WTC11 (cell line): ENCODE results near the gene PGGT1B. TPM values are rescaled to one million over a fixed set of nuclear protein-coding genes. Genes with fewer than 3 reads are reported as not detected.

Source experiments
- ATAC-seq: fragments of 200-7000 bp; cut with Tn5 transposase; 2 replicates; pipeline ENCODE4 v1.10.0; 2021; ENCODE audit warnings: mild to moderate bottlenecking, moderate library complexity
- CTCF ChIA-PET: fragments of 300-600 bp; sonication (Branson Sonifier 250); formaldehyde crosslinking; loops from one replicate; lab custom pipeline; 2021; ENCODE audit warnings: antibody characterized with exemption; lab: Charles Lee
- POLR2A ChIA-PET: fragments of 350-600 bp; sonication (Branson Sonifier 250); formaldehyde crosslinking; loops from one replicate; lab custom pipeline; 2021; ENCODE audit warnings: antibody characterized with exemption; lab: Charles Lee
- DNase-seq: peaks from one replicate; pipeline ENCODE4 v3.0.0; 2021; ENCODE audit warnings: low spot score
- H3K27ac Mint-ChIP-seq: 2 replicates; pipeline ENCODE4 v1.8.0; 2021; ENCODE audit warnings: mixed read lengths
- H3K27me3 Mint-ChIP-seq: 2 replicates; pipeline ENCODE4 v1.8.0; 2021; ENCODE audit warnings: low read depth, mild to moderate bottlenecking, moderate library complexity, mixed read lengths
- H3K36me3 Mint-ChIP-seq: 2 replicates; pipeline ENCODE4 v1.8.0; 2021; ENCODE audit warnings: mixed read lengths
- H3K4me1 Mint-ChIP-seq: 2 replicates; pipeline ENCODE4 v1.8.0; 2022; ENCODE audit warnings: mixed read lengths
- H3K4me3 Mint-ChIP-seq: 2 replicates; pipeline ENCODE4 v1.8.0; 2021; ENCODE audit warnings: mild to moderate bottlenecking, moderate library complexity, mixed read lengths
- H3K9me3 Mint-ChIP-seq: 2 replicates; pipeline ENCODE4 v1.8.0; 2021; ENCODE audit warnings: mixed read lengths
- AR ChIP-seq: fragments of 250-450 bp; sonication (Bioruptor Pico); IDR thresholded peaks from 2 replicates; pipeline ENCODE4 v1.9.0; 2021; ENCODE audit warnings: mild to moderate bottlenecking
- CREM ChIP-seq: sonication (generic); formaldehyde crosslinking; IDR thresholded peaks from 2 replicates; pipeline ENCODE4 v1.8.1; 2022; ENCODE audit warnings: mild to moderate bottlenecking, missing genetic modification reagents, moderate library complexity
- CTCF ChIP-seq: fragments of 200-600 bp; IDR thresholded peaks from 2 replicates; pipeline ENCODE4 v1.8.0; 2022; ENCODE audit warnings: antibody characterized with exemption
- FOXJ3 ChIP-seq: sonication (generic); formaldehyde crosslinking; IDR thresholded peaks from 2 replicates; pipeline ENCODE4 v1.9.0; 2021; ENCODE audit warnings: missing genetic modification reagents, mild to moderate bottlenecking, borderline replicate concordance
- GABPB1 ChIP-seq: sonication (generic); formaldehyde crosslinking; IDR thresholded peaks from 2 replicates; pipeline ENCODE4 v1.8.1; 2023; ENCODE audit warnings: mild to moderate bottlenecking, missing genetic modification reagents
- GRHL2 ChIP-seq: fragments of 250-450 bp; sonication (Bioruptor Pico); IDR thresholded peaks from 2 replicates; pipeline ENCODE4 v1.8.0; 2022; ENCODE audit warnings: mild to moderate bottlenecking, moderate library complexity; ENCODE audit not compliant: insufficient replicate concordance, severe bottlenecking
- HMGA2 ChIP-seq: fragments of 250-450 bp; sonication (Bioruptor Pico); IDR thresholded peaks from 2 replicates; pipeline ENCODE4 v1.4.0; 2021; ENCODE audit warnings: mild to moderate bottlenecking, moderate library complexity
- JUN ChIP-seq: sonication (generic); formaldehyde crosslinking; IDR thresholded peaks from 2 replicates; pipeline ENCODE4 v1.8.0; 2023; ENCODE audit warnings: mild to moderate bottlenecking, missing genetic modification reagents
- MLX ChIP-seq: sonication (generic); formaldehyde crosslinking; IDR thresholded peaks from 2 replicates; pipeline ENCODE4 v1.8.1; 2023; ENCODE audit warnings: mild to moderate bottlenecking, missing genetic modification reagents, moderate library complexity
- MYBL2 ChIP-seq: sonication (generic); formaldehyde crosslinking; IDR thresholded peaks from 2 replicates; pipeline ENCODE4 v1.8.1; 2023; ENCODE audit warnings: mild to moderate bottlenecking, moderate library complexity, missing genetic modification reagents
- NFYB ChIP-seq: sonication (generic); formaldehyde crosslinking; conservative IDR thresholded peaks from 2 replicates; pipeline ENCODE4 v1.8.0; 2022; ENCODE audit warnings: low read depth, missing genetic modification reagents
- OVOL2 ChIP-seq: fragments of 250-450 bp; sonication (Bioruptor Pico); IDR thresholded peaks from 2 replicates; pipeline ENCODE4 v1.9.0; 2021; ENCODE audit warnings: mild to moderate bottlenecking, borderline replicate concordance
- PRRX2 ChIP-seq: fragments of 250-450 bp; sonication (Bioruptor Pico); IDR thresholded peaks from 2 replicates; pipeline ENCODE4 v1.8.0; 2021; ENCODE audit warnings: mild to moderate bottlenecking
- SMAD4 ChIP-seq: sonication (generic); formaldehyde crosslinking; IDR thresholded peaks from 2 replicates; pipeline ENCODE4 v1.8.0; 2022; ENCODE audit warnings: mild to moderate bottlenecking, missing genetic modification reagents
- SP1 ChIP-seq: sonication (generic); formaldehyde crosslinking; conservative IDR thresholded peaks from 2 replicates; pipeline ENCODE4 v1.8.1; 2022; ENCODE audit warnings: missing genetic modification reagents
- ZNF121 ChIP-seq: sonication (generic); formaldehyde crosslinking; IDR thresholded peaks from 2 replicates; pipeline ENCODE4 v1.8.0; 2023; ENCODE audit warnings: missing genetic modification reagents
- ZNF396 ChIP-seq: fragments of 250-450 bp; sonication (Bioruptor Pico); IDR thresholded peaks from 2 replicates; pipeline ENCODE4 v1.8.0; 2021; ENCODE audit warnings: mild to moderate bottlenecking, moderate library complexity, borderline replicate concordance
- ZNF532 ChIP-seq: fragments of 250-450 bp; sonication (Bioruptor Pico); IDR thresholded peaks from 2 replicates; pipeline ENCODE4 v1.9.0; 2021; ENCODE audit warnings: mild to moderate bottlenecking, borderline replicate concordance
- ZNF671 ChIP-seq: fragments of 250-450 bp; sonication (Bioruptor Pico); IDR thresholded peaks from 2 replicates; pipeline ENCODE4 v1.8.0; 2021; ENCODE audit warnings: mild to moderate bottlenecking
- total RNA-seq: library from RNA; stranded (reverse); gene quantifications from 3 replicates; pipeline ENCODE4 v1.2.3, GENCODE V29; 2021
- TF ChIP-seq, protein P1 (sequence below): sonication (generic); formaldehyde crosslinking; IDR thresholded peaks from 2 replicates; pipeline ENCODE4 v1.8.1; 2023; ENCODE audit warnings: mild to moderate bottlenecking, moderate library complexity, missing genetic modification reagents

Gene PGGT1B
- total RNA-seq, 1 experiment from 2014 or later = 43.0 TPM

DNA sequence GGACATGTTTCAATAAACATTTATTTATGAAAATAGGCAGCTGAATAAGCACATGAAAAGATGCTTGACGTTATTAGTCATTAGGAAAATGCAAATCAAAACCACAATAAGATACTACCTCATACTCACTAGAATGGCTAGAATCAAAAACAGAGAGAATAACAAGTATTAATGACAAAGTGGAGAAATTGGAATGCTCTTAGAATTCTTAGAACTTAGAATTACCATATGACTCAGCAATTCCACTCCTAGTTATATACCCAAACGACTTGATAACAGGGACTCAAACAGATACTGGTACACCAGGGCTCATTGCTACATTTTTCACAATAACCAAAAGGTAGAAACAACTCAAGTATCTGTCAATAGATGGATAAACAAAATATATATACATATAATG is 77.9 kb downstream of the PGGT1B start:
- DNase-seq = no peak
- ChIA-PET POLR2A (no interaction called here), CTCF (no interaction called here)
- no peak for ATAC-seq
- H3K9me3 Mint-ChIP-seq = no peaks in the 10 kb centered on the region
- H3K27me3 Mint-ChIP-seq = peaks cover 33% of the 10 kb centered on the region
- TF ChIP-seq, protein P1, sequence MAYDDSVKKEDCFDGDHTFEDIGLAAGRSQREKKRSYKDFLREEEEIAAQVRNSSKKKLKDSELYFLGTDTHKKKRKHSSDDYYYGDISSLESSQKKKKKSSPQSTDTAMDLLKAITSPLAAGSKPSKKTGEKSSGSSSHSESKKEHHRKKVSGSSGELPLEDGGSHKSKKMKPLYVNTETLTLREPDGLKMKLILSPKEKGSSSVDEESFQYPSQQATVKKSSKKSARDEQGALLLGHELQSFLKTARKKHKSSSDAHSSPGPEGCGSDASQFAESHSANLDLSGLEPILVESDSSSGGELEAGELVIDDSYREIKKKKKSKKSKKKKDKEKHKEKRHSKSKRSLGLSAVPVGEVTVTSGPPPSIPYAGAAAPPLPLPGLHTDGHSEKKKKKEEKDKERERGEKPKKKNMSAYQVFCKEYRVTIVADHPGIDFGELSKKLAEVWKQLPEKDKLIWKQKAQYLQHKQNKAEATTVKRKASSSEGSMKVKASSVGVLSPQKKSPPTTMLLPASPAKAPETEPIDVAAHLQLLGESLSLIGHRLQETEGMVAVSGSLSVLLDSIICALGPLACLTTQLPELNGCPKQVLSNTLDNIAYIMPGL (CRISPR knock-in tag) = no peak
- TF ChIP-seq ZNF532 (CRISPR knock-in tag) = no peak
- no peaks in the 10 kb centered on the region for H3K36me3 Mint-ChIP-seq
- H3K4me1 Mint-ChIP-seq = peaks cover 17% of the 10 kb centered on the region
- H3K4me3 Mint-ChIP-seq = no peak overlapping the region
- H3K27ac Mint-ChIP-seq = no peak overlapping the region

DNA sequence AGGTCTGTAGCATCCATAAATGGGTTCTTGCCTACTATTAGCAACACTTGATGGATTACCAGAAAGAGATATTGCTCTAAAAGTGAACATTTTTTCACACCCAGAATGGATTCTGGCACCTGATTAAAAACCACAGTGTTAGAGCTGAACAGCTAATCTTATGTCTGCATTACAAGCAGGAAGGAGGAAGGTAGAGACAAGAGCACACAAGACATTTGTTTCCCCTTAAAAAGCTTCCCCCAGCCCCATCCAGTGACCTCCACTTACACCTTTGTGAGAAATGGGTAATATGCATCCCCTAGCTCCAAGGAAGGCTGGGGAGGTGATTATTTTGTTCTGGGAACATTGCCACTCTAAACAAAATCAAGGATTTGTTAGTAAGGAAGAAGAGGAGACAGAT is 80.9 kb downstream of the PGGT1B start:
- DNase-seq = no peak
- no peaks in the 10 kb centered on the region for H3K36me3 Mint-ChIP-seq
- H3K4me1 Mint-ChIP-seq = peaks cover 15% of the 10 kb centered on the region
- H3K27ac Mint-ChIP-seq = no peak overlapping the region
- no peak overlapping the region for H3K4me3 Mint-ChIP-seq
- TF ChIP-seq FOXJ3 (no peak), ZNF121 (CRISPR knock-in tag) (no peak), MLX (CRISPR knock-in tag) (no peak), SMAD4 (no peak), NFYB (CRISPR knock-in tag) (no peak), GABPB1 (no peak), OVOL2 (CRISPR knock-in tag) (no peak)
- ChIA-PET CTCF (interaction anchor here (1.0 to 1.7 kb wide), 2 partner anchors 84 to 393 kb away, joined by 4 to 9 read pairs; no protein-coding TSS in a partner anchor), POLR2A (interaction anchor here (3.6 kb wide), 1 partner anchor 12 kb away, joined by 27 read pairs; the partner anchor contains the start of gene TRIM36)
- ATAC-seq = no peak
- H3K27me3 Mint-ChIP-seq = peaks cover 63% of the 10 kb centered on the region
- H3K9me3 Mint-ChIP-seq = no peaks in the 10 kb centered on the region

- CTCF ChIA-PET = interaction anchor here (1.2 to 2.4 kb wide), 2 partner anchors 10 to 83 kb away, joined by 4 to 18 read pairs; no protein-coding TSS in a partner anchor
- H3K27me3 Mint-ChIP-seq = peaks cover 70% of the 10 kb centered on the region
- TF ChIP-seq JUN (no peak), PRRX2 (CRISPR knock-in tag) (no peak), ZNF671 (CRISPR knock-in tag) (no peak), HMGA2 (CRISPR knock-in tag) (no peak), MYBL2 (CRISPR knock-in tag) (no peak), ZNF396 (CRISPR knock-in tag) (no peak), GRHL2 (CRISPR knock-in tag) (no peak), AR (CRISPR knock-in tag) (no peak), CREM (CRISPR knock-in tag) (peak; percentile 43; the same call in 1 of the 2 replicates), NFYB (CRISPR knock-in tag) (no peak), CTCF (no peak), SP1 (CRISPR knock-in tag) (peak; percentile 54; the same call in 1 of the 2 replicates)
These were observed 82.4 kb downstream of the PGGT1B start for GRCh38 chr5:115180165-115180709.

More at GRCh38 chr5:115180165-115180709, 82.4 kb downstream of the PGGT1B start:
- no peak overlapping the region for H3K27ac Mint-ChIP-seq
- no peaks in the 10 kb centered on the region for H3K36me3 Mint-ChIP-seq
- POLR2A ChIA-PET = interaction anchor here (3.6 kb wide), 1 partner anchor 10 kb away, joined by 27 read pairs; the partner anchor contains the start of gene TRIM36
- peak overlapping the region; percentile 78 for H3K4me3 Mint-ChIP-seq
- DNase-seq (peak; percentile 79), ATAC-seq (peak; percentile 78)
- no peaks in the 10 kb centered on the region for H3K9me3 Mint-ChIP-seq
- H3K4me1 Mint-ChIP-seq = peaks cover 15% of the 10 kb centered on the region
